ENCODE measurements around the gene ITGA1. TPM values are rescaled to one million over a fixed set of nuclear protein-coding genes. Genes with fewer than 3 reads are reported as not detected.

ITGA1 gene
- total and polyA plus RNA-seq, 2 of the 13 experiments (the other 11 are each of a cell fraction or from before 2014, with no cell fraction given) = 23.1 to 28.6 TPM

DNA sequence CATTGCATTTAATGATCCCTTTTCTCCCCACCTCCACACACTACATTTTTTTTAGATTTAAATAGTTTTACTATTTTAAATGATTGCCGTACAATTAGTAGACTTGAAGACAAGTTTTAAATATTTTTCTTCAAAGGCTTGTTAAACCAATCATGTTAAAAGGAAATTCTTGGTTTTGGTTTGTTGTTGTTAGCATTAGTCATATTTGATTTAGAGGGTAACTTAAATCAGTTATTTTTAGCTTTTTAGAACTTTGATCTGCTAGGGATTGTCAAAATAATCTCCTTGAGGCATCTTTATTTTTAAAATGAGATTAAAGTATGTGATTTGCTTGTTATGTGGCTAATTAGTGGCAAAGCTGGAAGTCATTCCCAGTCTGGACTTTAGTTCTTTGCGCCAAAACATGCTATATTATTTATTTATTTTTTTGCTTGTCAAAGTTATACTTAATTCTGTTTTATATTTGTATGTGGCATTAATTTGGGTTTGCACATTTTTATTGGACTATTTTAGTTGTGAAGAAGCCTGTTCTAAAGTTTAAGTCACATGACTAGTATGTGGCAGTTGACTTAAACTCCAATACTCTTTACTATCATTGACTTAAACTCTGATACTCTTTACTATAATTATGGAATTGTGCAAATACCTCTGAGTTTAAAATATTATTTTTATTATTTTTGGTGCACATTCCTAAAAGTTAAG, 14.7 kb downstream of the ITGA1 start:
- Histone ChIP-seq H3K4me3 (replicated peaks in 1 of 3; ENCODE audit: insufficient read depth in 1 of 3, low read depth in 2 of 3, low read length in 3 of 3) (peak overlapping the region; percentile 66 to 86 (median 70); a peak in 5 of 6 replicates), H4K20me1 (ENCODE audit: insufficient read depth, low read length) (peaks cover 37% of the 10 kb centered on the region), H3K9ac (ENCODE audit: insufficient read depth, low read depth, low read length) (peak overlapping the region; percentile 86), H3K4me2 (ENCODE audit: low read depth, low read length) (peak overlapping the region; percentile 94), H3K36me3 (replicated peaks in 1 of 2; ENCODE audit: control insufficient read depth in 1 of 2, insufficient read depth in 2 of 2, low read length in 2 of 2) (peaks cover 0 to 20% of the 10 kb centered on the region in 2 experiments; a peak in 2 of 5 replicates), H2AFZ (ENCODE audit: low read length) (no peak overlapping the region), H3K27me3 (ENCODE audit: control insufficient read depth in 1 of 2, insufficient read depth in 2 of 2, low read length in 2 of 2) (no peaks in the 10 kb centered on the region; a peak in 1 of 5 replicates), H3K9me3 (ENCODE audit: low read length) (no peaks in the 10 kb centered on the region), H3K79me2 (ENCODE audit: insufficient read depth, low read length) (peaks cover 90% of the 10 kb centered on the region), H3K4me1 (ENCODE audit: insufficient read depth, low read length) (peaks cover 55% of the 10 kb centered on the region), H3K27ac (ENCODE audit: extremely low read length, insufficient read depth, low read length) (peak overlapping the region; percentile 88)
- FAIRE-seq (no peak), ATAC-seq (no peak), DNase-seq (ENCODE audit: low spot score) (no peak)
- TF ChIP-seq TEAD2 (CRISPR knock-in tag; IDR thresholded peaks at IDR 0.05) (no peak), ZNF441 (CRISPR knock-in tag; IDR thresholded peaks at IDR 0.05; ENCODE audit: borderline replicate concordance) (no peak), ZNF850 (CRISPR knock-in tag; conservative IDR thresholded peaks at IDR 0.05) (no peak), ZFP82 (CRISPR knock-in tag; IDR thresholded peaks at IDR 0.05; ENCODE audit: borderline replicate concordance) (no peak), GATAD1 (CRISPR knock-in tag; IDR thresholded peaks at IDR 0.05) (no peak), ZNF333 (CRISPR knock-in tag; IDR thresholded peaks at IDR 0.05; ENCODE audit: borderline replicate concordance) (no peak), DNMT1 (CRISPR knock-in tag; IDR thresholded peaks at IDR 0.05) (no peak), PAWR (CRISPR knock-in tag; IDR thresholded peaks at IDR 0.05; ENCODE audit: borderline replicate concordance) (no peak), CHD4 (IDR thresholded peaks at IDR 0.05; ENCODE audit: borderline replicate concordance, low read length) (no peak), NFKBIZ (CRISPR knock-in tag; IDR thresholded peaks at IDR 0.05) (no peak), RFXANK (CRISPR knock-in tag; IDR thresholded peaks at IDR 0.05) (no peak), HDAC1 (CRISPR knock-in tag; IDR thresholded peaks at IDR 0.05) (no peak), RFX3 (CRISPR knock-in tag; IDR thresholded peaks at IDR 0.05) (no peak), ZNF510 (CRISPR knock-in tag; IDR thresholded peaks at IDR 0.05; ENCODE audit: low read depth) (no peak), MXD4 (CRISPR knock-in tag; IDR thresholded peaks at IDR 0.05) (no peak), NFKB2 (CRISPR knock-in tag; IDR thresholded peaks at IDR 0.05; ENCODE audit: borderline replicate concordance) (no peak), ZNF207 (IDR thresholded peaks at IDR 0.05; ENCODE audit: borderline replicate concordance) (no peak)
- TF ChIP-seq, protein P1, sequence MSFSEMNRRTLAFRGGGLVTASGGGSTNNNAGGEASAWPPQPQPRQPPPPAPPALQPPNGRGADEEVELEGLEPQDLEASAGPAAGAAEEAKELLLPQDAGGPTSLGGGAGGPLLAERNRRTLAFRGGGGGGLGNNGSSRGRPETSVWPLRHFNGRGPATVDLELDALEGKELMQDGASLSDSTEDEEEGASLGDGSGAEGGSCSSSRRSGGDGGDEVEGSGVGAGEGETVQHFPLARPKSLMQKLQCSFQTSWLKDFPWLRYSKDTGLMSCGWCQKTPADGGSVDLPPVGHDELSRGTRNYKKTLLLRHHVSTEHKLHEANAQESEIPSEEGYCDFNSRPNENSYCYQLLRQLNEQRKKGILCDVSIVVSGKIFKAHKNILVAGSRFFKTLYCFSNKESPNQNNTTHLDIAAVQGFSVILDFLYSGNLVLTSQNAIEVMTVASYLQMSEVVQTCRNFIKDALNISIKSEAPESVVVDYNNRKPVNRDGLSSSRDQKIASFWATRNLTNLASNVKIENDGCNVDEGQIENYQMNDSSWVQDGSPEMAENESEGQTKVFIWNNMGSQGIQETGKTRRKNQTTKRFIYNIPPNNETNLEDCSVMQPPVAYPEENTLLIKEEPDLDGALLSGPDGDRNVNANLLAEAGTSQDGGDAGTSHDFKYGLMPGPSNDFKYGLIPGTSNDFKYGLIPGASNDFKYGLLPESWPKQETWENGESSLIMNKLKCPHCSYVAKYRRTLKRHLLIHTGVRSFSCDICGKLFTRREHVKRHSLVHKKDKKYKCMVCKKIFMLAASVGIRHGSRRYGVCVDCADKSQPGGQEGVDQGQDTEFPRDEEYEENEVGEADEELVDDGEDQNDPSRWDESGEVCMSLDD (CRISPR knock-in tag; IDR thresholded peaks at IDR 0.05; ENCODE audit: borderline replicate concordance) = no peak
- TF ChIP-seq, protein P2, sequence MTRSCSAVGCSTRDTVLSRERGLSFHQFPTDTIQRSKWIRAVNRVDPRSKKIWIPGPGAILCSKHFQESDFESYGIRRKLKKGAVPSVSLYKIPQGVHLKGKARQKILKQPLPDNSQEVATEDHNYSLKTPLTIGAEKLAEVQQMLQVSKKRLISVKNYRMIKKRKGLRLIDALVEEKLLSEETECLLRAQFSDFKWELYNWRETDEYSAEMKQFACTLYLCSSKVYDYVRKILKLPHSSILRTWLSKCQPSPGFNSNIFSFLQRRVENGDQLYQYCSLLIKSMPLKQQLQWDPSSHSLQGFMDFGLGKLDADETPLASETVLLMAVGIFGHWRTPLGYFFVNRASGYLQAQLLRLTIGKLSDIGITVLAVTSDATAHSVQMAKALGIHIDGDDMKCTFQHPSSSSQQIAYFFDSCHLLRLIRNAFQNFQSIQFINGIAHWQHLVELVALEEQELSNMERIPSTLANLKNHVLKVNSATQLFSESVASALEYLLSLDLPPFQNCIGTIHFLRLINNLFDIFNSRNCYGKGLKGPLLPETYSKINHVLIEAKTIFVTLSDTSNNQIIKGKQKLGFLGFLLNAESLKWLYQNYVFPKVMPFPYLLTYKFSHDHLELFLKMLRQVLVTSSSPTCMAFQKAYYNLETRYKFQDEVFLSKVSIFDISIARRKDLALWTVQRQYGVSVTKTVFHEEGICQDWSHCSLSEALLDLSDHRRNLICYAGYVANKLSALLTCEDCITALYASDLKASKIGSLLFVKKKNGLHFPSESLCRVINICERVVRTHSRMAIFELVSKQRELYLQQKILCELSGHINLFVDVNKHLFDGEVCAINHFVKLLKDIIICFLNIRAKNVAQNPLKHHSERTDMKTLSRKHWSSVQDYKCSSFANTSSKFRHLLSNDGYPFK (CRISPR knock-in tag; IDR thresholded peaks at IDR 0.05; ENCODE audit: borderline replicate concordance) = no peak
- BruUV-seq (replicated peaks) = no TSS peak
- in situ Hi-C loops (cut with HindIII; ENCODE audit: extremely low pct_ligation_motif_present, low pct_unique_long_range_greater_than_20kb) (no loop called here), intact Hi-C loops (cut with micrococcal nuclease; ENCODE audit: unreplicated experiment) (no loop called here)
- 48% methylated on average over 2 of the region's 2 CpGs for WGBS (ENCODE audit: low lambda C conversion rate)
- ChIA-PET POLR2A (no interaction called here), CTCF (ENCODE audit: low intra/inter-chr PET ratio, low total read pairs) (no interaction called here)

Measured in HepG2 (cell line).